GM12878 (cell line): Measurements from ENCODE around the gene SLC39A6. TPM values are rescaled to one million over a fixed set of nuclear protein-coding genes. Genes with fewer than 3 reads are reported as not detected.

Experiments
- ATAC-seq: fragments of 200-7000 bp; cut with Tn5 transposase; 3 replicates; pipeline ENCODE4 v1.9.1; 2020; ENCODE audit warnings: mild to moderate bottlenecking, moderate library complexity
- BruUV-seq: library from RNA; stranded (reverse); fragments of 400-500 nt; replicated peaks from 2 replicates; lab custom pipeline; 2021; lab: Mats Ljungman, UMichigan
- CTCF ChIA-PET: fragments of 300-600 bp; sonication (Branson Sonifier 250); formaldehyde crosslinking; extraction: SDS; loops from one replicate; lab custom pipeline; 2021; ENCODE audit warnings: inconsistent platforms; lab: Yijun Ruan, JAX
- POLR2A ChIA-PET: fragments of 350-600 bp; formaldehyde crosslinking; extraction: SDS; loops from one replicate; lab custom pipeline; 2021; ENCODE audit warnings: inconsistent platforms; lab: Charles Lee
- RAD21 ChIA-PET: fragments of 300-600 bp; sonication (Branson Sonifier 250); formaldehyde crosslinking; loops from one replicate; lab custom pipeline; 2023; ENCODE audit warnings: antibody characterized with exemption; ENCODE audit not compliant: unreplicated experiment; lab: Charles Lee
- SMC1A ChIA-PET: fragments of 300-600 bp; sonication (Branson Sonifier 250); formaldehyde crosslinking; loops from one replicate; lab custom pipeline; 2023; ENCODE audit not compliant: unreplicated experiment, uncharacterized antibody; lab: Charles Lee
- DNase-seq: peaks from one replicate; pipeline ENCODE4 v3.0.0-alpha.2; 2011; ENCODE audit warnings: low read depth, low spot score
- FAIRE-seq: peaks from 3 replicates; lab custom pipeline; 2011; peaks lifted over from hg19 to GRCh38; lab: Jason Lieb, UNC
- H2AFZ ChIP-seq: 2 replicates; pipeline ENCODE4 v1.6.0; 2011; ENCODE audit warnings: low read depth, low read length, control low read depth; ENCODE audit not compliant: control insufficient read depth
- H3K27ac ChIP-seq: 2 replicates; pipeline ENCODE4 v1.5.1; 2011; ENCODE audit warnings: control low read depth; ENCODE audit not compliant: control insufficient read depth, insufficient read depth
- H3K27me3 ChIP-seq, 2 experiments: replicated peaks in 1 of 2; 2 replicates each; pipeline versions ENCODE4 v1.6.0 to v1.6.1; 2011; ENCODE audit warnings: low read length in 1 of 2; ENCODE audit not compliant: control insufficient read depth in 2 of 2, insufficient read depth in 2 of 2
- H3K36me3 ChIP-seq, 2 experiments: 2 replicates each; pipeline ENCODE4 v1.5.1; 2011; ENCODE audit warnings: low read length in 1 of 2; ENCODE audit not compliant: control insufficient read depth in 2 of 2, insufficient read depth in 2 of 2
- H3K4me1 ChIP-seq: 2 replicates; pipeline ENCODE4 v1.6.1; 2011; ENCODE audit warnings: mild to moderate bottlenecking, low read length, moderate library complexity, mixed read lengths; ENCODE audit not compliant: control insufficient read depth, insufficient read depth
- H3K4me2 ChIP-seq: 2 replicates; pipeline ENCODE4 v1.6.0; 2011; ENCODE audit warnings: control low read depth; ENCODE audit not compliant: control insufficient read depth, insufficient read depth
- H3K4me3 ChIP-seq: fragments of 200-600 bp; sonication (generic); 2 replicates; pipeline ENCODE4 v1.5.1; 2016
- H3K79me2 ChIP-seq: 2 replicates; pipeline ENCODE4 v1.6.0; 2011; ENCODE audit warnings: low read length; ENCODE audit not compliant: control insufficient read depth, insufficient read depth
- H3K9ac ChIP-seq: 2 replicates; pipeline ENCODE4 v1.8.0; 2011; ENCODE audit warnings: low read length, control low read depth, mixed read lengths; ENCODE audit not compliant: control insufficient read depth, insufficient read depth
- H3K9me3 ChIP-seq: replicated peaks from 3 replicates; pipeline ENCODE4 v1.5.1; 2011; ENCODE audit warnings: mild to moderate bottlenecking, low read length; ENCODE audit not compliant: control insufficient read depth, insufficient read depth
- H4K20me1 ChIP-seq: 2 replicates; pipeline ENCODE4 v1.6.0; 2011; ENCODE audit not compliant: control insufficient read depth, insufficient read depth
- BACH1 ChIP-seq: fragments of 450-650 bp; IDR thresholded peaks from 2 replicates; pipeline ENCODE4 v1.6.1; 2017; ENCODE audit warnings: mild to moderate bottlenecking, borderline replicate concordance
- BMI1 ChIP-seq: fragments of 450-650 bp; IDR thresholded peaks from 2 replicates; pipeline ENCODE4 v1.6.1; 2016; ENCODE audit warnings: mild to moderate bottlenecking, moderate library complexity, borderline replicate concordance
- NFIC ChIP-seq: IDR thresholded peaks from 2 replicates; pipeline ENCODE4 v1.6.1; 2012; ENCODE audit warnings: low read depth, mild to moderate bottlenecking, inconsistent platforms, low read length, moderate library complexity
- WGBS: methylation state at CpG from one replicate; pipeline ENCODE4 v1.1.6; 2016; ENCODE audit warnings: low lambda C conversion rate; ENCODE audit not compliant: insufficient replicate concordance, insufficient coverage; ENCODE audit errors: missing lambda C conversion rate; 5-methylcytosine and 5-hydroxymethylcytosine counted together
- in situ Hi-C: fragments of 300-500 bp; cut with MboI; formaldehyde crosslinking; loops from 9 replicates; pipeline ENCODE4 v1.14.3; 2018; ENCODE audit warnings: mixed read lengths
- intact Hi-C: fragments of 100-400 bp; cut with micrococcal nuclease; formaldehyde crosslinking; loops from one replicate; pipeline ENCODE4 v1.14.2; 2022; ENCODE audit not compliant: unreplicated experiment
- polyA plus RNA-seq, 11 experiments: library from polyadenylated mRNA; depleted of rRNA in 4 of 11; unstranded in 6 of 11; stranded (reverse) in 5 of 11; fragments of >200 nt; fragmentation: Nextera tagmentation in 4 of 11; fragmentation: Illumina TruSeq in 1 of 11; extraction: Ambion mirVana in 4 of 11; extraction: Trizol in 1 of 11; gene quantifications; 1 replicate in 1 of 11; 2 replicates in 10 of 11; pipeline versions ENCODE4 v1.2.1 to v1.2.3, GENCODE V29; 2011 to 2016; ENCODE audit warnings: inconsistent platforms in 2 of 11, missing spikeins in 2 of 11, low read depth in 1 of 11
- total RNA-seq, 4 experiments: library from RNA; depleted of rRNA in 3 of 4; stranded (reverse); fragments of >200 nt in 3 of 4; fragmentation: Illumina TruSeq in 1 of 4; extraction: Trizol in 1 of 4; gene quantifications; 2 replicates each; pipeline versions ENCODE4 v1.2.1 to v1.2.3, GENCODE V29; 2013 to 2021
- TF ChIP-seq, protein P1 (sequence below): fragments of 450-650 bp; IDR thresholded peaks from 2 replicates; pipeline ENCODE4 v1.6.1; 2018; ENCODE audit warnings: mild to moderate bottlenecking, low read depth, moderate library complexity; ENCODE audit not compliant: partially characterized antibody
- TF ChIP-seq, protein P2 (sequence below): fragments of 450-650 bp; formaldehyde crosslinking; IDR thresholded peaks from 2 replicates; pipeline ENCODE4 v1.4.0; 2022; ENCODE audit warnings: mild to moderate bottlenecking, moderate library complexity
- TF ChIP-seq, protein P3 (sequence below): IDR thresholded peaks from 2 replicates; pipeline ENCODE4 v1.6.1; 2011; ENCODE audit warnings: low read depth, mild to moderate bottlenecking, low read length, moderate library complexity, borderline replicate concordance; ENCODE audit errors: extremely low read depth
- TF ChIP-seq, protein P4 (sequence below), 3 experiments: IDR thresholded peaks in 2 of 3; conservative IDR thresholded peaks in 1 of 3; 2 replicates each; pipeline ENCODE4 v1.5.1; 2011; ENCODE audit warnings: low read depth in 3 of 3, low read length in 3 of 3, mild to moderate bottlenecking in 3 of 3, control low read depth in 2 of 3, moderate library complexity in 2 of 3, inconsistent platforms in 1 of 3, mixed read lengths in 1 of 3; ENCODE audit not compliant: control insufficient read depth in 2 of 3, insufficient read depth in 1 of 3; ENCODE audit errors: extremely low read depth in 1 of 3

The SLC39A6 gene
- total and polyA plus RNA-seq, 10 of the 15 experiments (the other 5 are each of a cell fraction or from before 2014, with no cell fraction given) = 12.4 to 65.9 (median 41.3) TPM

DNA sequence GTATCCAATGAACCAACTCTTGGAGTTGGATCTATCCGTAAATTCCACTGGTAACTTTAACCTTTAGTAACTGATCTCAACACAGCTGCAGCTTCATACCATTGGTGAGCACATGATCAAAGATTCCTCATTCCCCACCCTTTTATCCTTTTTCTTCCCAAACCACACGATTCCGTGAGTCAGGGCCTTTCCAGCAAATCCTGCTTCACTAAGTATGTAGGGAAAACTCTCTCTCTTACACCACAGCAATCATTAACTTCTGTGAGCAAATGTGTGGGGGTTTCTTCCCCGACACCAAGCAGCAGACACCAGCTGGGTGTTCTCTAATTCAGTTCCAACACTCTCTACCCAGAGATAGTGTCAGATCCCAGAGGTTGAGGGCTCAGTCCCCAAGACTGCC is 24.1 kb upstream of the SLC39A6 start (continued):
- TF ChIP-seq, protein P1, sequence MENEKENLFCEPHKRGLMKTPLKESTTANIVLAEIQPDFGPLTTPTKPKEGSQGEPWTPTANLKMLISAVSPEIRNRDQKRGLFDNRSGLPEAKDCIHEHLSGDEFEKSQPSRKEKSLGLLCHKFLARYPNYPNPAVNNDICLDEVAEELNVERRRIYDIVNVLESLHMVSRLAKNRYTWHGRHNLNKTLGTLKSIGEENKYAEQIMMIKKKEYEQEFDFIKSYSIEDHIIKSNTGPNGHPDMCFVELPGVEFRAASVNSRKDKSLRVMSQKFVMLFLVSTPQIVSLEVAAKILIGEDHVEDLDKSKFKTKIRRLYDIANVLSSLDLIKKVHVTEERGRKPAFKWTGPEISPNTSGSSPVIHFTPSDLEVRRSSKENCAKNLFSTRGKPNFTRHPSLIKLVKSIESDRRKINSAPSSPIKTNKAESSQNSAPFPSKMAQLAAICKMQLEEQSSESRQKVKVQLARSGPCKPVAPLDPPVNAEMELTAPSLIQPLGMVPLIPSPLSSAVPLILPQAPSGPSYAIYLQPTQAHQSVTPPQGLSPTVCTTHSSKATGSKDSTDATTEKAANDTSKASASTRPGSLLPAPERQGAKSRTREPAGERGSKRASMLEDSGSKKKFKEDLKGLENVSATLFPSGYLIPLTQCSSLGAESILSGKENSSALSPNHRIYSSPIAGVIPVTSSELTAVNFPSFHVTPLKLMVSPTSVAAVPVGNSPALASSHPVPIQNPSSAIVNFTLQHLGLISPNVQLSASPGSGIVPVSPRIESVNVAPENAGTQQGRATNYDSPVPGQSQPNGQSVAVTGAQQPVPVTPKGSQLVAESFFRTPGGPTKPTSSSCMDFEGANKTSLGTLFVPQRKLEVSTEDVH = no peak
- no peak for TF ChIP-seq BMI1

DNA sequence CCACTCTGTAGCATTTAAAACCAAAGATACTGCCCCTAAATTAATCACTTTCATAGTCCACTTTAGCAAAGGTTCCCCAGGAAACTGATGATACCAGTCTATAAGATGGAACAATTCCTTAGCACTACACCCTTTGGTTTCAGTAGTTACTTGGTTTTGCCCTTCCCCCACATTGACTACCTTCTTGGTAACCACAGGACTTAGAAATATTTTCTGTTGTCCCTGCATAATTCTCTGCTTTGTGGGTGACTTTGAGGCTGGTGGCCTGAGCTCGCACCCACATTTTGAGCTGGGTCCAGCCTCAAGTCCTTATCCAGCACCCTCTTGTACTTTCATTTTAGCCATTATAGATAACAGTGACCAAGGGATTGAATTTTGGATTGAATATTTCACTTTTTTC is 23.6 kb upstream of the SLC39A6 start:
- intact Hi-C loops = loop anchor here (5.0 kb wide), 1 partner anchor 135 kb away; no protein-coding TSS in a partner anchor
- DNase-seq (no peak), ATAC-seq (no peak), FAIRE-seq (no peak)
- POLR2A ChIA-PET = no interaction called here
- SMC1A ChIA-PET = interaction anchor here (0.7 kb wide), 1 partner anchor 652 kb away, joined by 5 read pairs; no protein-coding TSS in a partner anchor
- 94% methylated on average over 1 of the region's 1 CpG for WGBS
- H3K27me3 ChIP-seq = no peaks in the 10 kb centered on the region
- no peak overlapping the region for H2AFZ ChIP-seq
- H3K36me3 ChIP-seq = peaks cover 2 to 44% of the 10 kb centered on the region in 2 experiments
- no peak overlapping the region for H3K4me2 ChIP-seq
- TF ChIP-seq, protein P2, sequence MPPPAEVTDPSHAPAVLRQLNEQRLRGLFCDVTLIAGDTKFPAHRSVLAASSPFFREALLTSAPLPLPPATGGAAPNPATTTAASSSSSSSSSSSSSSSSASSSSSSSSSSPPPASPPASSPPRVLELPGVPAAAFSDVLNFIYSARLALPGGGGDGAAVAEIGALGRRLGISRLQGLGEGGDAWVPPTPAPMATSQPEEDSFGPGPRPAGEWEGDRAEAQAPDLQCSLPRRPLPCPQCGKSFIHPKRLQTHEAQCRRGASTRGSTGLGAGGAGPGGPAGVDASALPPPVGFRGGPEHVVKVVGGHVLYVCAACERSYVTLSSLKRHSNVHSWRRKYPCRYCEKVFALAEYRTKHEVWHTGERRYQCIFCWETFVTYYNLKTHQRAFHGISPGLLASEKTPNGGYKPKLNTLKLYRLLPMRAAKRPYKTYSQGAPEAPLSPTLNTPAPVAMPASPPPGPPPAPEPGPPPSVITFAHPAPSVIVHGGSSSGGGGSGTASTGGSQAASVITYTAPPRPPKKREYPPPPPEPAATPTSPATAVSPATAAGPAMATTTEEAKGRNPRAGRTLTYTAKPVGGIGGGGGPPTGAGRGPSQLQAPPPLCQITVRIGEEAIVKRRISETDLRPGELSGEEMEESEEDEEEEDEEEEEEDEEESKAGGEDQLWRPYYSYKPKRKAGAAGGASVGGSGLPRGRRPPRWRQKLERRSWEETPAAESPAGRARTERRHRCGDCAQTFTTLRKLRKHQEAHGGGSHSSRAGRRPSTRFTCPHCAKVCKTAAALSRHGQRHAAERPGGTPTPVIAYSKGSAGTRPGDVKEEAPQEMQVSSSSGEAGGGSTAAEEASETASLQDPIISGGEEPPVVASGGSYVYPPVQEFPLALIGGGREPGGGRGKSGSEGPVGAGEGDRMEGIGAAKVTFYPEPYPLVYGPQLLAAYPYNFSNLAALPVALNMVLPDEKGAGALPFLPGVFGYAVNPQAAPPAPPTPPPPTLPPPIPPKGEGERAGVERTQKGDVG (CRISPR knock-in tag) = no peak
- TF ChIP-seq NFIC (no peak), BACH1 (no peak)
- TF ChIP-seq, protein P3, sequence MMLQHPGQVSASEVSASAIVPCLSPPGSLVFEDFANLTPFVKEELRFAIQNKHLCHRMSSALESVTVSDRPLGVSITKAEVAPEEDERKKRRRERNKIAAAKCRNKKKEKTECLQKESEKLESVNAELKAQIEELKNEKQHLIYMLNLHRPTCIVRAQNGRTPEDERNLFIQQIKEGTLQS = no peak
- TF ChIP-seq, protein P4, sequence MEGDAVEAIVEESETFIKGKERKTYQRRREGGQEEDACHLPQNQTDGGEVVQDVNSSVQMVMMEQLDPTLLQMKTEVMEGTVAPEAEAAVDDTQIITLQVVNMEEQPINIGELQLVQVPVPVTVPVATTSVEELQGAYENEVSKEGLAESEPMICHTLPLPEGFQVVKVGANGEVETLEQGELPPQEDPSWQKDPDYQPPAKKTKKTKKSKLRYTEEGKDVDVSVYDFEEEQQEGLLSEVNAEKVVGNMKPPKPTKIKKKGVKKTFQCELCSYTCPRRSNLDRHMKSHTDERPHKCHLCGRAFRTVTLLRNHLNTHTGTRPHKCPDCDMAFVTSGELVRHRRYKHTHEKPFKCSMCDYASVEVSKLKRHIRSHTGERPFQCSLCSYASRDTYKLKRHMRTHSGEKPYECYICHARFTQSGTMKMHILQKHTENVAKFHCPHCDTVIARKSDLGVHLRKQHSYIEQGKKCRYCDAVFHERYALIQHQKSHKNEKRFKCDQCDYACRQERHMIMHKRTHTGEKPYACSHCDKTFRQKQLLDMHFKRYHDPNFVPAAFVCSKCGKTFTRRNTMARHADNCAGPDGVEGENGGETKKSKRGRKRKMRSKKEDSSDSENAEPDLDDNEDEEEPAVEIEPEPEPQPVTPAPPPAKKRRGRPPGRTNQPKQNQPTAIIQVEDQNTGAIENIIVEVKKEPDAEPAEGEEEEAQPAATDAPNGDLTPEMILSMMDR (IDR thresholded peaks at IDR 0.05 in 2 of 3, conservative IDR thresholded peaks at IDR 0.05 in 1 of 3; ENCODE audit: control insufficient read depth in 2 of 3, extremely low read depth in 1 of 3, insufficient read depth in 1 of 3, low read depth in 3 of 3, low read length in 3 of 3) = no peak
- no TSS peak for BruUV-seq
- RAD21 ChIA-PET = interaction anchor here (0.6 kb wide), 1 partner anchor 9 kb away, joined by 3 read pairs; no protein-coding TSS in a partner anchor
- H3K27ac ChIP-seq = no peak overlapping the region
- H3K4me1 ChIP-seq = peaks cover 18% of the 10 kb centered on the region
- H3K79me2 ChIP-seq = no peaks in the 10 kb centered on the region
- no peaks in the 10 kb centered on the region for H4K20me1 ChIP-seq
- no peak overlapping the region for H3K9ac ChIP-seq
- in situ Hi-C loops = no loop called here
- CTCF ChIA-PET = interaction anchor here (1.5 kb wide), 1 partner anchor 11 kb away, joined by 4 read pairs; no protein-coding TSS in a partner anchor
- H3K9me3 ChIP-seq = no peaks in the 10 kb centered on the region
- no peak overlapping the region for H3K4me3 ChIP-seq
